Cardiac muscle cell (in vitro differentiated cells and primary cell): Measurements from ENCODE around the gene C1QTNF9. TPM values are rescaled to one million over a fixed set of nuclear protein-coding genes. Genes with fewer than 3 reads are reported as not detected.
"Not testable (repeated sequence)": the region's sequence is repeated elsewhere in the genome, so short reads cannot be mapped to it uniquely, and the experiment has no call there.

Experiments
- DNase-seq, 2 donors: peaks; one replicate each; pipeline versions ENCODE4 v3.0.0 to v3.0.0-alpha.2; 2010 to 2017; ENCODE audit warnings: low read depth in 1 of 2, low spot score in 1 of 2
- H3K27ac ChIP-seq: fragments of 200-600 bp; sonication (generic); 2 replicates; pipeline ENCODE4 v1.5.1; 2016
- H3K27me3 ChIP-seq: fragments of 200-600 bp; sonication (generic); 2 replicates; pipeline ENCODE4 v1.6.0; 2016; ENCODE audit warnings: control low read depth
- H3K36me3 ChIP-seq: fragments of 200-600 bp; sonication (generic); 2 replicates; pipeline ENCODE4 v1.5.1; 2016; ENCODE audit warnings: control low read depth
- H3K4me1 ChIP-seq: fragments of 200-600 bp; sonication (generic); 2 replicates; pipeline ENCODE4 v1.8.1; 2017; ENCODE audit warnings: low read depth, mild to moderate bottlenecking, mixed run types
- H3K4me3 ChIP-seq: fragments of 200-600 bp; sonication (generic); 2 replicates; pipeline ENCODE4 v1.5.1; 2016; ENCODE audit warnings: mild to moderate bottlenecking
- H3K9me3 ChIP-seq: fragments of 200-600 bp; sonication (generic); 2 replicates; pipeline ENCODE4 v1.5.1; 2017; ENCODE audit warnings: low read depth, mild to moderate bottlenecking, control low read depth
- CTCF ChIP-seq: IDR thresholded peaks from 2 replicates; pipeline ENCODE4 v1.5.1; 2012; ENCODE audit warnings: low read depth, mild to moderate bottlenecking, low read length
- polyA plus RNA-seq: library from polyadenylated mRNA; unstranded; fragments of >200 nt; fragmentation: Nextera tagmentation; extraction: Ambion mirVana; gene quantifications from 2 replicates; pipeline ENCODE4 v1.2.1, GENCODE V29; 2016
- total RNA-seq: library from RNA; depleted of rRNA; stranded (reverse); fragments of >200 nt; gene quantifications from 2 replicates; pipeline ENCODE4 v1.2.3, GENCODE V29; 2016

Gene C1QTNF9
- 0.12 TPM in 1 of 2 replicates, not detected in the other for total RNA-seq
- polyA plus RNA-seq: not detected in 2 replicates

GRCh38 chr13:24309300-24309699, at the start of gene C1QTNF9:
Gene C1QTNF9 (plus strand): TSS chr13:24309580. CDS start chr13:24316004, 6,424 bp downstream.
- H3K27me3 ChIP-seq, H3K4me1 ChIP-seq, H3K27ac ChIP-seq, H3K9me3 ChIP-seq, H3K4me3 ChIP-seq, H3K36me3 ChIP-seq: not testable (repeated sequence)
- peak in 1 of 2 donors; percentile 41 for DNase-seq

GRCh38 chr13:24261566-24261965, 47.8 kb upstream of the C1QTNF9 start:
- no peak overlapping the region for H3K4me3 ChIP-seq
- no peaks in the 10 kb centered on the region for H3K36me3 ChIP-seq
- no peak for TF ChIP-seq CTCF
- H3K9me3 ChIP-seq: no peaks in the 10 kb centered on the region
- H3K27ac ChIP-seq: no peak overlapping the region
- no peaks in the 10 kb centered on the region for H3K27me3 ChIP-seq
- no peak for DNase-seq
- H3K4me1 ChIP-seq: peaks cover 10% of the 10 kb centered on the region

GRCh38 chr13:24263632-24264031, 45.7 kb upstream of the C1QTNF9 start:
- Histone ChIP-seq H3K4me1 (peaks cover 10% of the 10 kb centered on the region), H3K27ac (no peak overlapping the region), H3K4me3 (no peak overlapping the region), H3K27me3 (no peaks in the 10 kb centered on the region), H3K36me3 (no peaks in the 10 kb centered on the region), H3K9me3 (no peaks in the 10 kb centered on the region)
- DNase-seq: peak in 1 of 2 donors; percentile 71
- no peak for TF ChIP-seq CTCF

GRCh38 chr13:24264976-24265375, 44.4 kb upstream of the C1QTNF9 start:
- DNase-seq: no peak
- no peak overlapping the region for H3K4me3 ChIP-seq
- no peak for TF ChIP-seq CTCF
- H3K4me1 ChIP-seq: peaks cover 10% of the 10 kb centered on the region
- H3K9me3 ChIP-seq: no peaks in the 10 kb centered on the region
- H3K27ac ChIP-seq: peak overlapping the region; percentile 26
- no peaks in the 10 kb centered on the region for H3K36me3 ChIP-seq
- H3K27me3 ChIP-seq: no peaks in the 10 kb centered on the region

GRCh38 chr13:24265453-24265852, 43.9 kb upstream of the C1QTNF9 start:
- no peak for DNase-seq
- peaks cover 13% of the 10 kb centered on the region for H3K4me1 ChIP-seq
- H3K4me3 ChIP-seq: no peak overlapping the region
- no peaks in the 10 kb centered on the region for H3K27me3 ChIP-seq
- no peaks in the 10 kb centered on the region for H3K9me3 ChIP-seq
- no peak for TF ChIP-seq CTCF
- H3K36me3 ChIP-seq: no peaks in the 10 kb centered on the region
- H3K27ac ChIP-seq: no peak overlapping the region

- Histone ChIP-seq H3K27ac (no peak overlapping the region), H3K27me3 (no peaks in the 10 kb centered on the region), H3K4me3 (no peak overlapping the region), H3K9me3 (no peaks in the 10 kb centered on the region), H3K4me1 (peaks cover 32% of the 10 kb centered on the region), H3K36me3 (no peaks in the 10 kb centered on the region)
- DNase-seq: peak in 1 of 2 donors; percentile 14
- no peak for TF ChIP-seq CTCF
These were observed 42.1 kb upstream of the C1QTNF9 start for GRCh38 chr13:24267274-24267673.
